Mesenchymal stem cell (in vitro differentiated cells and primary cell): ENCODE results near the gene PDE9A.
A peak's percentile ranks its signal among the peaks of the same experiment; 100 is the strongest.

ENCODE experiments used
- DNase-seq: peaks from one replicate; pipeline ENCODE4 v3.0.0-alpha.2; 2013
- H2AFZ ChIP-seq: one replicate; pipeline ENCODE4 v1.6.1; 2013; ENCODE audit warnings: low read depth, mild to moderate bottlenecking, control low read depth, inconsistent platforms, low read length, moderate library complexity
- H2AK5ac ChIP-seq: 2 replicates; pipeline ENCODE4 v1.6.1; 2013; ENCODE audit warnings: low read length, moderate library complexity, mild to moderate bottlenecking, inconsistent platforms; ENCODE audit not compliant: severe bottlenecking
- H2BK120ac ChIP-seq: one replicate; pipeline ENCODE4 v1.6.1; 2013; ENCODE audit warnings: low read depth, mild to moderate bottlenecking, inconsistent platforms, low read length, moderate library complexity
- H2BK12ac ChIP-seq, 2 experiments: one replicate each; pipeline ENCODE4 v1.6.1; 2013; ENCODE audit warnings: inconsistent platforms in 2 of 2, low read length in 2 of 2, mild to moderate bottlenecking in 2 of 2, moderate library complexity in 2 of 2, control low read depth in 1 of 2
- H2BK15ac ChIP-seq: one replicate; pipeline ENCODE4 v1.6.1; 2013; ENCODE audit warnings: mild to moderate bottlenecking, low read depth, inconsistent platforms; ENCODE audit not compliant: poor library complexity, severe bottlenecking
- H2BK5ac ChIP-seq: 2 replicates; pipeline ENCODE4 v1.6.1; 2013; ENCODE audit warnings: low read depth, mild to moderate bottlenecking, low read length, control low read depth, inconsistent platforms; ENCODE audit not compliant: poor library complexity, severe bottlenecking
- H3K14ac ChIP-seq, 2 experiments: one replicate each; pipeline ENCODE4 v1.6.1; 2013; ENCODE audit warnings: inconsistent platforms in 2 of 2, low read length in 2 of 2, control low read depth in 1 of 2, mild to moderate bottlenecking in 1 of 2, moderate library complexity in 1 of 2
- H3K18ac ChIP-seq, 2 experiments: one replicate each; pipeline ENCODE4 v1.6.1; 2013; ENCODE audit warnings: inconsistent platforms in 2 of 2, low read length in 2 of 2, control low read depth in 1 of 2, low read depth in 1 of 2, mild to moderate bottlenecking in 1 of 2
- H3K23ac ChIP-seq, 2 experiments: one replicate each; pipeline ENCODE4 v1.6.1; 2013; ENCODE audit warnings: inconsistent platforms in 2 of 2, low read length in 2 of 2, mild to moderate bottlenecking in 2 of 2, moderate library complexity in 2 of 2, control low read depth in 1 of 2
- H3K27ac ChIP-seq: 2 replicates; pipeline ENCODE4 v1.5.1; 2013; ENCODE audit warnings: mild to moderate bottlenecking, moderate library complexity, low read length, control low read depth, inconsistent platforms; ENCODE audit not compliant: poor library complexity, severe bottlenecking
- H3K27me3 ChIP-seq, 2 experiments: 2 replicates each; pipeline versions ENCODE4 v1.6.1 to v1.7.0; 2013; ENCODE audit warnings: low read length in 2 of 2, mild to moderate bottlenecking in 2 of 2, moderate library complexity in 2 of 2, control low read depth in 1 of 2, inconsistent platforms in 1 of 2; ENCODE audit not compliant: control insufficient read depth in 1 of 2, insufficient read depth in 1 of 2
- H3K36me3 ChIP-seq, 2 experiments: 2 replicates each; pipeline versions ENCODE4 v1.6.1 to v1.7.0; 2013; ENCODE audit warnings: low read length in 2 of 2, control low read depth in 1 of 2, inconsistent platforms in 1 of 2, low read depth in 1 of 2, mild to moderate bottlenecking in 1 of 2; ENCODE audit not compliant: insufficient read depth in 2 of 2, control insufficient read depth in 1 of 2
- H3K4ac ChIP-seq, 2 experiments: one replicate each; pipeline ENCODE4 v1.6.1; 2013; ENCODE audit warnings: inconsistent platforms in 2 of 2, low read length in 2 of 2, mild to moderate bottlenecking in 2 of 2, moderate library complexity in 2 of 2, control low read depth in 1 of 2, low read depth in 1 of 2
- H3K4me1 ChIP-seq: 2 replicates; pipeline ENCODE4 v1.6.1; 2013; ENCODE audit warnings: low read depth, low read length, control low read depth; ENCODE audit not compliant: control insufficient read depth, insufficient read depth
- H3K4me2 ChIP-seq: 2 replicates; pipeline ENCODE4 v1.6.1; 2013; ENCODE audit warnings: low read length, mild to moderate bottlenecking, inconsistent platforms; ENCODE audit not compliant: poor library complexity, severe bottlenecking
- H3K4me3 ChIP-seq, 2 experiments: 2 replicates each; pipeline versions ENCODE4 v1.5.1 to v1.7.0; 2013; ENCODE audit warnings: low read length in 2 of 2, mild to moderate bottlenecking in 2 of 2, control low read depth in 1 of 2, low read depth in 1 of 2; ENCODE audit not compliant: insufficient read depth in 1 of 2
- H3K79me1 ChIP-seq: replicated peaks from 2 replicates; pipeline ENCODE4 v1.6.1; 2013; ENCODE audit warnings: mild to moderate bottlenecking, control low read depth, low read length, inconsistent platforms; ENCODE audit not compliant: poor library complexity, severe bottlenecking
- H3K9ac ChIP-seq: 2 replicates; pipeline ENCODE4 v1.7.0; 2013; ENCODE audit warnings: mild to moderate bottlenecking, low read length, moderate library complexity
- H3K9me3 ChIP-seq: 2 replicates; pipeline ENCODE4 v1.7.0; 2013; ENCODE audit warnings: mild to moderate bottlenecking, low read length; ENCODE audit not compliant: control insufficient read depth
- H4K8ac ChIP-seq: one replicate; pipeline ENCODE4 v1.6.1; 2013; ENCODE audit warnings: inconsistent platforms, mild to moderate bottlenecking, low read length, moderate library complexity
- H4K91ac ChIP-seq: one replicate; pipeline ENCODE4 v1.6.1; 2013; ENCODE audit warnings: mild to moderate bottlenecking, low read length, inconsistent platforms
- WGBS: methylation state at CpG from one replicate; pipeline ENCODE4 v1.1.7; 2013; ENCODE audit warnings: mixed read lengths; 5-methylcytosine and 5-hydroxymethylcytosine counted together

PDE9A gene

GRCh38 chr21:42815217-42815616 lies 161.8 kb downstream of the PDE9A start:
- Histone ChIP-seq H4K8ac (no peak overlapping the region), H3K27ac (no peak overlapping the region)
- no CpG with 5 or more reads among the region's 1 CpG for WGBS

GRCh38 chr21:42818328-42818749 lies 164.9 kb downstream of the PDE9A start:
- peaks cover 5 to 13% of the 10 kb centered on the region in 2 experiments for H3K27me3 ChIP-seq
- no peak overlapping the region for H3K18ac ChIP-seq
- H3K4me3 ChIP-seq: no peak overlapping the region
- H3K36me3 ChIP-seq: no peaks in the 10 kb centered on the region
- no peaks in the 10 kb centered on the region for H3K79me1 ChIP-seq
- H3K27ac ChIP-seq: no peak overlapping the region
- no peak overlapping the region for H3K4me2 ChIP-seq
- no peak overlapping the region for H3K9ac ChIP-seq
- no peak overlapping the region for H3K14ac ChIP-seq
- no peak overlapping the region for H2AFZ ChIP-seq
- H3K23ac ChIP-seq: no peak overlapping the region
- no peak overlapping the region for H3K4ac ChIP-seq
- H2BK5ac ChIP-seq: no peak overlapping the region
- peak; percentile 55 for DNase-seq
- no peaks in the 10 kb centered on the region for H3K4me1 ChIP-seq
- H2BK120ac ChIP-seq: no peak overlapping the region
- no peak overlapping the region for H2BK15ac ChIP-seq
- H3K9me3 ChIP-seq: no peaks in the 10 kb centered on the region
- WGBS: 7% methylated on average over 1 of the region's 2 CpGs
- H4K91ac ChIP-seq: no peak overlapping the region
- H4K8ac ChIP-seq: no peak overlapping the region
- no peak overlapping the region for H2AK5ac ChIP-seq
- H2BK12ac ChIP-seq: no peak overlapping the region

More at GRCh38 chr21:42815217-42815616, 161.8 kb downstream of the PDE9A start:
- no peak overlapping the region for H3K4me2 ChIP-seq
- no peak overlapping the region for H3K4me3 ChIP-seq
- H3K4ac ChIP-seq: no peak overlapping the region
- no peak overlapping the region for H3K18ac ChIP-seq
- no peaks in the 10 kb centered on the region for H3K36me3 ChIP-seq
- no peak overlapping the region for H2BK15ac ChIP-seq
- no peak overlapping the region for H2AFZ ChIP-seq
- no peak overlapping the region for H2AK5ac ChIP-seq
- no peak overlapping the region for H3K9ac ChIP-seq
- no peak overlapping the region for H2BK12ac ChIP-seq
- H3K27me3 ChIP-seq: peaks cover 5 to 9% of the 10 kb centered on the region in 2 experiments
- no peak overlapping the region for H2BK5ac ChIP-seq
- no peak overlapping the region for H2BK120ac ChIP-seq
- H3K23ac ChIP-seq: no peak overlapping the region
- no peak for DNase-seq
- no peak overlapping the region for H3K14ac ChIP-seq
- H4K91ac ChIP-seq: no peak overlapping the region
- H3K4me1 ChIP-seq: no peaks in the 10 kb centered on the region
- H3K9me3 ChIP-seq: no peaks in the 10 kb centered on the region
- H3K79me1 ChIP-seq: no peaks in the 10 kb centered on the region

GRCh38 chr21:42819861-42820615 lies 166.6 kb downstream of the PDE9A start:
- Histone ChIP-seq H3K4ac (no peak overlapping the region), H3K23ac (no peak overlapping the region), H2BK5ac (no peak overlapping the region), H3K9me3 (no peaks in the 10 kb centered on the region), H3K79me1 (no peaks in the 10 kb centered on the region), H2AK5ac (no peak overlapping the region), H3K9ac (no peak overlapping the region), H3K14ac (no peak overlapping the region), H3K18ac (no peak overlapping the region), H3K4me1 (no peaks in the 10 kb centered on the region), H3K27me3 (peaks cover 5 to 13% of the 10 kb centered on the region in 2 experiments), H2BK120ac (no peak overlapping the region), H3K4me3 (no peak overlapping the region), H2AFZ (no peak overlapping the region), H4K8ac (no peak overlapping the region), H3K27ac (no peak overlapping the region), H4K91ac (no peak overlapping the region), H3K4me2 (no peak overlapping the region), H3K36me3 (no peaks in the 10 kb centered on the region), H2BK15ac (no peak overlapping the region), H2BK12ac (no peak overlapping the region)
- no peak for DNase-seq
- WGBS: 89% methylated on average over 7 of the region's 7 CpGs

DNA sequence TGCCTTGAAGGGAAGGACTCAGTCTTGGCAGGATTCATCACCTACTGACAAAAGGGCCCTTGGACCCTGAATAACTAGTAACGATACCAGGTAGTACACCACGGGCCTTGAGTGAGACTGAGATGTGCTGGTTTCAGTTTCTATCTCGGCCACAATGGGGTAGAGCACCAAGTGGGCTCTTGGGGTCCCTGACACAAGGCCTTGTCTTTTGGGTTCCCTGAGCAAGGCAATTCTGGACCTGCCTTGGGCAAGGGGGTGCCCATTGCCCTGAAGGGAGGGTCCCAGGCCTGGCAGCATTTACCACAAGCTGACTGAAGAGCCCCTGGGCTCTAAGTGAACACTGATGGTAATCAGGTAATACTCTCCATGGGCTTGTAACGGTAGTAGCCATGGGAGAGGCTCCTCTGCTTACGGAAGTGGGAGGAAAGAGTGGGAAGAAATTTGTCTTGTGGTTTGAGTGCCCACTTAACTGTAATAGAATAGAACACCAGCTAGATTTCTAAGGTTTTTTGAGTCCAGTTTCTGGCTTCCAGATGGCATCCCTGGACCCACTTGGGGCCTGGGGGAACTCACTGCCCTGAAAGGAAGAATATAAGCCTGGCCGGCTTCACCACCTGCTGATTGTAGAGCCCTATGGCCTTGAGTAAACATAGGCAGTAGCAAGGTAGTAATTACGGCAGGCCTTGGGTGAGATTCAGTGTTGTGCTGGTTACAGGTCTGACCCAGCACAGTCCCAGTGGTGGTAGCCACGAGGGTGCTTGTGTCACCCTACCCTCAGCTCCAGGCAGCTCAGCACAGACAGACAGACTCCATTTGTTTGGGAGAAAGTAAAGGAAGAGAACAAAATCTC lies 167.4 kb downstream of the PDE9A start:
- no peak overlapping the region for H3K9ac ChIP-seq

More for the DNA sequence above, 167.4 kb downstream of the PDE9A start:
- H3K14ac ChIP-seq: no peak overlapping the region
- no peak overlapping the region for H2BK15ac ChIP-seq
- H4K8ac ChIP-seq: no peak overlapping the region
- H2BK120ac ChIP-seq: no peak overlapping the region
- H3K18ac ChIP-seq: no peak overlapping the region
- H3K27ac ChIP-seq: no peak overlapping the region
- no peak overlapping the region for H3K4me2 ChIP-seq
- no peaks in the 10 kb centered on the region for H3K4me1 ChIP-seq
- no peaks in the 10 kb centered on the region for H3K79me1 ChIP-seq
- DNase-seq: no peak
- H3K9me3 ChIP-seq: no peaks in the 10 kb centered on the region
- WGBS: 90% methylated on average over 8 of the region's 8 CpGs
- H2AK5ac ChIP-seq: no peak overlapping the region
- H3K36me3 ChIP-seq: no peaks in the 10 kb centered on the region
- H2BK5ac ChIP-seq: no peak overlapping the region
- H3K23ac ChIP-seq: no peak overlapping the region
- no peak overlapping the region for H3K4ac ChIP-seq
- H3K27me3 ChIP-seq: peaks cover 5 to 17% of the 10 kb centered on the region in 2 experiments
- no peak overlapping the region for H2BK12ac ChIP-seq
- no peak overlapping the region for H2AFZ ChIP-seq
- no peak overlapping the region for H3K4me3 ChIP-seq
- H4K91ac ChIP-seq: no peak overlapping the region
